HTR-8/SVneo (cell line): ENCODE data around the gene SHROOM3.

Experiments used
- DNase-seq: peaks from one replicate; pipeline ENCODE4 v3.0.0; 2011; ENCODE audit warnings: low spot score, mixed read lengths; ENCODE audit not compliant: insufficient read length
- FAIRE-seq: peaks from 2 replicates; lab custom pipeline; 2011; peaks lifted over from hg19 to GRCh38; lab: Jason Lieb, UNC

Gene SHROOM3

GRCh38 chr4:76787898-76788297 lies 352.9 kb downstream of the SHROOM3 start:
- no peak for FAIRE-seq

GRCh38 chr4:76790377-76790776 lies 355.3 kb downstream of the SHROOM3 start:
- DNase-seq (no peak), FAIRE-seq (no peak)

More at GRCh38 chr4:76787898-76788297, 352.9 kb downstream of the SHROOM3 start:
- no peak for DNase-seq

- DNase-seq (no peak), FAIRE-seq (no peak)
These were observed 356.4 kb downstream of the SHROOM3 start for GRCh38 chr4:76791479-76791878.

- no peak for FAIRE-seq
- no peak for DNase-seq
These were observed 357.4 kb downstream of the SHROOM3 start for GRCh38 chr4:76792418-76792817.

- FAIRE-seq, result no peak
- DNase-seq, result no peak
These were observed 360.2 kb downstream of the SHROOM3 start for GRCh38 chr4:76795243-76795642.

GRCh38 chr4:76799140-76799539 lies 364.1 kb downstream of the SHROOM3 start:
- FAIRE-seq (no peak), DNase-seq (no peak)

GRCh38 chr4:76799718-76800117 lies 364.7 kb downstream of the SHROOM3 start:
- DNase-seq, result no peak
- FAIRE-seq, result no peak

- no peak for FAIRE-seq
- DNase-seq, result no peak
These were observed 365.9 kb downstream of the SHROOM3 start for GRCh38 chr4:76800902-76801301.

GRCh38 chr4:76801621-76802235 lies 366.7 kb downstream of the SHROOM3 start:
- DNase-seq (no peak), FAIRE-seq (no peak)

- DNase-seq, result no peak
- FAIRE-seq, result no peak
These were observed 367.4 kb downstream of the SHROOM3 start for GRCh38 chr4:76802236-76803021.

GRCh38 chr4:76803522-76803921 lies 368.5 kb downstream of the SHROOM3 start:
- no peak for FAIRE-seq
- peak; percentile 64 for DNase-seq

- no peak for FAIRE-seq
These were observed 369.1 kb downstream of the SHROOM3 start for GRCh38 chr4:76804096-76804495.

GRCh38 chr4:76806346-76806745 lies 371.3 kb downstream of the SHROOM3 start:
- no peak for FAIRE-seq
- DNase-seq, result no peak

More at GRCh38 chr4:76804096-76804495, 369.1 kb downstream of the SHROOM3 start:
- DNase-seq, result no peak

- DNase-seq (no peak), FAIRE-seq (no peak)
These were observed 371.7 kb downstream of the SHROOM3 start for GRCh38 chr4:76806757-76807156.

GRCh38 chr4:76809594-76810305 lies 374.7 kb downstream of the SHROOM3 start:
- no peak for DNase-seq
- FAIRE-seq, result no peak

- no peak for DNase-seq
- no peak for FAIRE-seq
These were observed 376.8 kb downstream of the SHROOM3 start for GRCh38 chr4:76811604-76812412.

GRCh38 chr4:76813070-76813469 lies 378.0 kb downstream of the SHROOM3 start:
- DNase-seq (no peak), FAIRE-seq (no peak)

GRCh38 chr4:76821641-76822040 lies 386.6 kb downstream of the SHROOM3 start:
- no peak for FAIRE-seq
- DNase-seq, result no peak

GRCh38 chr4:76822303-76822702 lies 387.3 kb downstream of the SHROOM3 start:
- DNase-seq (no peak), FAIRE-seq (no peak)

- FAIRE-seq (no peak), DNase-seq (no peak)
These were observed 388.5 kb downstream of the SHROOM3 start for GRCh38 chr4:76823495-76823894.
